PC-9 (cell line): ENCODE results near the gene STOML1.

Experiments
- EZH2 ChIP-seq: fragments of 200-600 bp; sonication (generic); IDR thresholded peaks from 2 replicates; pipeline ENCODE4 v1.8.0; 2017; ENCODE audit warnings: antibody characterized with exemption, low read depth
- TF ChIP-seq, protein P1 (sequence below): fragments of 200-600 bp; sonication (generic); conservative IDR thresholded peaks from 2 replicates; pipeline ENCODE4 v1.6.1; 2017; ENCODE audit warnings: mixed run types, antibody characterized with exemption, mild to moderate bottlenecking, moderate library complexity

DNA sequence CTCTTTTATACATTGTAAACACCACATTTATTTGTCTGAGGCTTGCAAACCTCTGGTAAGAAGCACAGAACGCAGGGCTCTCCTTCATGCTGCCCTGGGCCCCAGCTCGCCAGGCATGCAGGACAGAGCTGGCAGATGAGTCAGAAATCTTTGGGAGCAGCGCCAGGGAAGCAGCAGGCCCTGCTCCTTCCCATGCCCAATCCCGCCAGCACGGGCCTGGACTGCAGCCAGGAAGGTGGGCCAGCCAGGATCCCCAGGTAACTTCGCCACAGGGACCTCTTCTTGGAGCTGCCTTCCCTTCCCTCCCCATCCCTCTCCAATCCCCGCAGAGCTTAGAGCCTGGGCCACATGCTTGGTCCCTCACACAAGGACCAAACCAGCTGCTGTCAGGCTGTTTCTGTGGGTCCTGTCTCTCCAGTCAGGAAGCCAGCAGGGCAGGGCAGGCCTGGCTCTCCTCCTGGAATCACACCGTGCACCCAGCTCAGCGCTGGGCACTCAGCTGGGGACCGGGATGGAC lies 8.8 kb downstream of the STOML1 start:
- TF ChIP-seq, protein P1, sequence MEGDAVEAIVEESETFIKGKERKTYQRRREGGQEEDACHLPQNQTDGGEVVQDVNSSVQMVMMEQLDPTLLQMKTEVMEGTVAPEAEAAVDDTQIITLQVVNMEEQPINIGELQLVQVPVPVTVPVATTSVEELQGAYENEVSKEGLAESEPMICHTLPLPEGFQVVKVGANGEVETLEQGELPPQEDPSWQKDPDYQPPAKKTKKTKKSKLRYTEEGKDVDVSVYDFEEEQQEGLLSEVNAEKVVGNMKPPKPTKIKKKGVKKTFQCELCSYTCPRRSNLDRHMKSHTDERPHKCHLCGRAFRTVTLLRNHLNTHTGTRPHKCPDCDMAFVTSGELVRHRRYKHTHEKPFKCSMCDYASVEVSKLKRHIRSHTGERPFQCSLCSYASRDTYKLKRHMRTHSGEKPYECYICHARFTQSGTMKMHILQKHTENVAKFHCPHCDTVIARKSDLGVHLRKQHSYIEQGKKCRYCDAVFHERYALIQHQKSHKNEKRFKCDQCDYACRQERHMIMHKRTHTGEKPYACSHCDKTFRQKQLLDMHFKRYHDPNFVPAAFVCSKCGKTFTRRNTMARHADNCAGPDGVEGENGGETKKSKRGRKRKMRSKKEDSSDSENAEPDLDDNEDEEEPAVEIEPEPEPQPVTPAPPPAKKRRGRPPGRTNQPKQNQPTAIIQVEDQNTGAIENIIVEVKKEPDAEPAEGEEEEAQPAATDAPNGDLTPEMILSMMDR = no peak
- no peak for TF ChIP-seq EZH2
